GM19240 (cell line): ENCODE data around the gene IFNL1.
"Not testable (repeated sequence)": the region's sequence is repeated elsewhere in the genome, so short reads cannot be mapped to it uniquely, and the experiment has no call there.

Source experiments
- DNase-seq: peaks from one replicate; pipeline ENCODE4 v3.0.0; 2011; ENCODE audit warnings: low spot score; ENCODE audit not compliant: insufficient read length

The IFNL1 gene

GRCh38 chr19:39332293-39332692 is 36.1 kb downstream of the IFNL1 start:
- DNase-seq = no peak

DNA sequence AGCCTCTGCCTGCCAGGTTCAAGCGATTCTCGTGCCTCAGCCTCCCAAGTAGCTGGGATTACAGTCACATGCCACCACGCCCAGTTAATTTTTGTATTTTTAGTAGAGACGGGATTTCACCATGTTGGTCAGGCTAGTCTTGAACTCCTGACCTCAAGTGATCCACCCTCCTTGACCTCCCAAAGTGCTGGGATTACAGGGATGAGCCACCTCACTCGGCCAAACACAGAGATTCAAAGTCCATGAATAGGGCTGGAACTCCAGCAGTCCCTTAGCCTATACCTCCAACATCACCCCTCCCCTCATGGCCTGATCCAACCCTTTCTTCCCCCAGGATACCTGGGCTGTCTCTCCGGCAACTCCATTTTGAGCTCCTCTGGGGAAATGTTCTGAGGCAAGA is 36.5 kb downstream of the IFNL1 start:
- DNase-seq = not testable (repeated sequence)

GRCh38 chr19:39333507-39333906 is 37.3 kb downstream of the IFNL1 start:
- DNase-seq = no peak

GRCh38 chr19:39334444-39334976 is 38.3 kb downstream of the IFNL1 start:
- DNase-seq = no peak

DNA sequence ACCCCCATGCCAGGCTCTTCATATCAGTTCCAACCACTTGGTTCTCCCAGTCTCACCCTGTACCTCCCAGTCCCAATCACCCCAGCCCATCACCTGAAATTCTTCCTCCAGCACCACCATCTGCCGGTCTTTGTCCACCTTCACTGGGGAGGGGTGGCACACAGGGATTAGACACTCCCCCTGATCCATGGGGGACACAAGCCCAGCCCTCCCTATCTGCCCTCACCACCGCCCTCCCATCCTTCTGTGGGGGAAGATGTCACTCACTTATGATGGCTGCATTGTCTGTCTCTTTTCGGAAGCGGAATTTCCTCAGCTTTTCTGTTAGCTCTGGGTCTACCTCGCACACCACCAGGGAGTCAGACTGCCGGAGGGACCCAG is 39.0 kb downstream of the IFNL1 start:
- no peak for DNase-seq

GRCh38 chr19:39336483-39336882 is 40.3 kb downstream of the IFNL1 start:
- no peak for DNase-seq

GRCh38 chr19:39339674-39340073 is 43.5 kb downstream of the IFNL1 start:
- DNase-seq = no peak

- not testable (repeated sequence) for DNase-seq
Observed at GRCh38 chr19:39340156-39340555, 43.9 kb downstream of the IFNL1 start.

DNA sequence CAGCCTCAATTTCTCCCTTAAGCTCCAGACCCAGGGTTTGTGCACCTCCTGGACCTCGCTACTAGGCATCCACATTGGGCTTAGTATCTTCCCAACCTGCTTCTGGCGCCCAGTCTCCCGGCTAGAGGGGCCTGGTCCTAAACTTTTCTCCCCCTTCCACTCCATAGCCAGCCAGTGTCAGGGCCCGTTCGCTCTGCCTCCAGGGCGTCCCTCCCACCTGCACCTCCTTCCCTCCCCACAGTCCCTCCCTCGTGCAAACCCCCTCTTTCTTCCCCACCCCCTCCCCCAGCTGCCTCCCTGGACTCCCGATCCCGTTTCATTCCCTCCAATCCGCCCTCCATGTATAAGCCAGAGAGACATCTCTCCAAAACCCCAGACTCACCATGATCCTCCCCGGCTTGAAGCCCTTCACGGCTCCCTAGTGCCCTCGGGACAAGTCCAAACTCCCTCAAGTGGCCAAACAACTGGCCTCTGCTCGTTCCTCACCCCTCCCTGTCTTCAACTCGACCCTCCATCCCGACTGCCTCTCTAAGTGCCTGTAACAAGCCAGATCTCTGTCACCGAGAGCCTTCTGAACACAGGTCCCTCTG is 45.0 kb downstream of the IFNL1 start:
- DNase-seq = no peak

GRCh38 chr19:39341719-39342604 is 45.8 kb downstream of the IFNL1 start, which contains the start of gene SAMD4B:
TSS of gene SAMD4B (plus strand) at chr19:39342421. CDS start at chr19:39356894, 14,473 bp downstream.
- peak; percentile 94 for DNase-seq

DNA sequence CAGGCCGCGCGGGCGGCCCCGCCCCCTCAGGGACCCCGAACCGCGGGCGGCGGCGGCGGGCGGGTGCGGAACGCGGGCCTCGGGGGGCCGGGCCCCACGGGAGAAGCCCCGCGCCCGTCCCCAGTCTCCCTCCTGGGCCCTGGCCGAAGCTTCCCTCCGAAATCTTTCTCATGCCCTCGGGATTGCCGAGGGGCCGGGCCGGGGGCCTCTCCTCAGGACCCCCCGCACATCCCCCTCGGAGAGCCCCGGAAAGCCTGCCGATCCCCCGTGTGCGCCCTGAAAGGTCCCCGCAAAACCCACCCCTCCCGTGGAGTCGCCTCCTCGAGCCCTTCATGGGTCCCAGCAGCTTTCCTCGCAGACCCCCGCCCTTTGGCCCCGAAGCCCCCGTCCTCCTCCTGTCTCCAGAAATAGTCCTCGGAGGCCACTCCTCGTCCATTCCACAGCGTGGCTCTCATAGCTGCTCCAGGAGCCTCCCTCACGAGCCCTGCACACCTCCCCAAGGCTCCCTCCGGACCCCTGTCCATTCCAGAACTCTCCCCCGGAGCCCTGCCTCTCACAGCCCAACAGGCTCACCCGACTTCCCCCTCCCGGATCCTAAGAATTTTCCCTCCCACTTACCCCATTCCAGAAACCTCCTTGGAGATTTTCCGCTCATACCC is 46.6 kb downstream of the IFNL1 start:
- no peak for DNase-seq

DNA sequence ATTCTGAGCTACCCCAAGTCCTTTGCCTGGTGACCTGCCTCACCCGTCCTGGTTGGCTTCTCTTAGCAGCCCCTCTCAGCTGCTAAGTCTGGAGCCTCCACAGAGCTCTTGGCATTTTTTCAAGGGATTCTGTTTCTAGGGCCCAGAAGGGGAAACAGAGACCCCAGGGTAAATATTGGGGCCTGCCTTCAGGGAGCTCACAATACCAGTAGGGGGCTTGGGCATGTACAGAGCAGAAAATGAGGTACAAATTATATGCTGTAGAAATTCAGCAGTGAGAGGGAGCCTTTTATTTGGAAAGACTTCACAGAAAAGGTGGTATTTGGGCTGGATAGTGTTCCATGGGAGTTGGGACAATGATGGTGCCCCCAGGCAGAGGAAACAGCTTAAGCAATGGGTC is 49.7 kb downstream of the IFNL1 start:
- DNase-seq = no peak

- no peak for DNase-seq
Observed at GRCh38 chr19:39347332-39348164, 51.3 kb downstream of the IFNL1 start.
